Lower lobe of right lung (tissue), 2 donors: ENCODE measurements around the gene SCGB1C2. TPM values are rescaled to one million over a fixed set of nuclear protein-coding genes. Genes with fewer than 3 reads are reported as not detected.
A peak's percentile ranks its signal among the peaks of the same experiment; 100 is the strongest.

ENCODE experiments used
- ATAC-seq, 2 donors: fragments of 200-7000 bp; cut with Tn5 transposase; one replicate each; pipeline ENCODE4 v1.9.1; 2020 to 2022; ENCODE audit warnings: mild to moderate bottlenecking in 2 of 2, moderate library complexity in 2 of 2
- DNase-seq: peaks from one replicate; pipeline ENCODE4 v3.0.0-alpha.2; 2020
- H3K27ac ChIP-seq: fragments of 200-600 bp; one replicate; pipeline ENCODE4 v1.8.0; 2022
- H3K27me3 ChIP-seq: fragments of 200-600 bp; one replicate; pipeline ENCODE4 v1.8.0; 2022; ENCODE audit warnings: low read depth
- H3K36me3 ChIP-seq: fragments of 200-600 bp; one replicate; pipeline ENCODE4 v1.8.0; 2022; ENCODE audit warnings: mild to moderate bottlenecking
- H3K4me1 ChIP-seq: fragments of 200-600 bp; one replicate; pipeline ENCODE4 v1.8.0; 2022
- H3K4me3 ChIP-seq: fragments of 200-600 bp; one replicate; pipeline ENCODE4 v1.8.0; 2022; ENCODE audit warnings: mild to moderate bottlenecking
- H3K9me3 ChIP-seq: fragments of 200-600 bp; one replicate; pipeline ENCODE4 v1.8.0; 2022
- intact Hi-C: fragments of 100-400 bp; cut with DNase I; formaldehyde crosslinking; loops from one replicate; pipeline ENCODE4 v1.11.0; 2022
- total RNA-seq: library from RNA; stranded (reverse); fragmentation: NEBNext Ultra II Directional; extraction: Animal tissue kit (Norgen Biotek cat#: 25700); gene quantifications from one replicate; pipeline ENCODE4 v1.2.1, GENCODE V29; 2021
- TF ChIP-seq, protein P1 (sequence below): fragments of 200-600 bp; IDR thresholded peaks from one replicate; pipeline ENCODE4 v1.8.0; 2022; ENCODE audit warnings: antibody characterized with exemption, mild to moderate bottlenecking
- donor health status: DM: no; HTN: yes; CAD: no; lungs with severe emphysema.

SCGB1C2 gene
- total RNA-seq, 1 donor from 2014 or later, result not detected

DNA sequence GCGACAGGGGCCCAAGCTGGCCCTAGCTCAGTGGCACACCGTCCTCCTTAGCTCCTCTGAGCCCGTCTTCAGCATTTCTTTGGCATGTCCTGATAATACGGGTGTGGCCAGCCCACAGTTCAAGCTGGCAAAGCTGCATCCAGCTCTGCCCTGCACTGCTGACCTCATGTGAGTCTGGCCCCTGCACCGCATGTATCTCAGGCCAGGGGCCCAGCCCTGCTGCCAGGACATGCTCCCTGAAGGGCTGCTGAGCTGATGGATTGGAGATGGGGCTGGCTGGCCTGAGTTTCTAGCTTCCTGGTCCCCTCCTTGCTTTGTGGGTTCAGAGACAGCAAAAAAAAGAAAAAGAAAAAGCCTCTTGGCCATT lies 41.7 kb downstream of the SCGB1C2 start:
- no peak overlapping the region for H3K4me3 ChIP-seq
- TF ChIP-seq, protein P1, sequence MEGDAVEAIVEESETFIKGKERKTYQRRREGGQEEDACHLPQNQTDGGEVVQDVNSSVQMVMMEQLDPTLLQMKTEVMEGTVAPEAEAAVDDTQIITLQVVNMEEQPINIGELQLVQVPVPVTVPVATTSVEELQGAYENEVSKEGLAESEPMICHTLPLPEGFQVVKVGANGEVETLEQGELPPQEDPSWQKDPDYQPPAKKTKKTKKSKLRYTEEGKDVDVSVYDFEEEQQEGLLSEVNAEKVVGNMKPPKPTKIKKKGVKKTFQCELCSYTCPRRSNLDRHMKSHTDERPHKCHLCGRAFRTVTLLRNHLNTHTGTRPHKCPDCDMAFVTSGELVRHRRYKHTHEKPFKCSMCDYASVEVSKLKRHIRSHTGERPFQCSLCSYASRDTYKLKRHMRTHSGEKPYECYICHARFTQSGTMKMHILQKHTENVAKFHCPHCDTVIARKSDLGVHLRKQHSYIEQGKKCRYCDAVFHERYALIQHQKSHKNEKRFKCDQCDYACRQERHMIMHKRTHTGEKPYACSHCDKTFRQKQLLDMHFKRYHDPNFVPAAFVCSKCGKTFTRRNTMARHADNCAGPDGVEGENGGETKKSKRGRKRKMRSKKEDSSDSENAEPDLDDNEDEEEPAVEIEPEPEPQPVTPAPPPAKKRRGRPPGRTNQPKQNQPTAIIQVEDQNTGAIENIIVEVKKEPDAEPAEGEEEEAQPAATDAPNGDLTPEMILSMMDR, result no peak
- peak overlapping the region; percentile 3 for H3K27ac ChIP-seq
- intact Hi-C loops, result no loop called here
- H3K27me3 ChIP-seq, result peaks cover 39% of the 10 kb centered on the region
- no peak for ATAC-seq
- no peaks in the 10 kb centered on the region for H3K9me3 ChIP-seq
- H3K36me3 ChIP-seq, result no peaks in the 10 kb centered on the region
- DNase-seq, result no peak
- H3K4me1 ChIP-seq, result peaks cover 33% of the 10 kb centered on the region

DNA sequence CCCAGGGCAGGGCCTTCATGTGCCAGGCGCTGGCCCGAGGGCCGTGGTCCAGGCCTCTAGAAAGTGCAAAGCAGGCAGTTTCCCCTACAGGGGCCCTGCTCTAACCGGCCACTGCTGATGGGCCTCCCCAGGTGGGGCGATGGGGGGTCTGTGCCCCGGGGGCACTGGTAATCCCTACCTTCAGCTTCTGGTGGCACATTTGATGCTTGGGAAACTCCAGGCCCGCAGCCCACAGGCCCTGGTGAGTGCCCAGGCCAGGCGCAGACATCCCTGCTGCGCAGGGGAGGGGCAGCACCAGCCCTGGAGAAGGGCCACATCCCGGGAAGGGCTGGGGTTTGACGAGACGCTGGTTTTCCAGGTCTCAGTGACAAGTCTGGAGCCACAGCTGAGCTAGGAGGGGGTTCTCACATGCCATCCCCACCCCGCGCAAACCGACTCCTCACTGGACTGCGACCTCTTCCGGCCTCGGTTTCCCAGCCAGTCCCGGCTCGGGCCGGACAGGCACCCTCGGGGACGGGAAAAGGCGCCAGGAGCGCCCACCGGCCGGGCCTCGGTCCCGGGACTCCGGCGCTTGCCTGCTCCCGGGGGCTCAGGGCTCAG lies 42.5 kb downstream of the SCGB1C2 start:
- no peaks in the 10 kb centered on the region for H3K9me3 ChIP-seq
- H3K4me1 ChIP-seq, result peaks cover 33% of the 10 kb centered on the region
- ATAC-seq, result no peak
- H3K27ac ChIP-seq, result peak overlapping the region; percentile 53
- peak overlapping the region; percentile 50 for H3K4me3 ChIP-seq
- no peak for DNase-seq
- peaks cover 39% of the 10 kb centered on the region for H3K27me3 ChIP-seq
- TF ChIP-seq, protein P1, result no peak
- intact Hi-C loops, result no loop called here
- H3K36me3 ChIP-seq, result no peaks in the 10 kb centered on the region

DNA sequence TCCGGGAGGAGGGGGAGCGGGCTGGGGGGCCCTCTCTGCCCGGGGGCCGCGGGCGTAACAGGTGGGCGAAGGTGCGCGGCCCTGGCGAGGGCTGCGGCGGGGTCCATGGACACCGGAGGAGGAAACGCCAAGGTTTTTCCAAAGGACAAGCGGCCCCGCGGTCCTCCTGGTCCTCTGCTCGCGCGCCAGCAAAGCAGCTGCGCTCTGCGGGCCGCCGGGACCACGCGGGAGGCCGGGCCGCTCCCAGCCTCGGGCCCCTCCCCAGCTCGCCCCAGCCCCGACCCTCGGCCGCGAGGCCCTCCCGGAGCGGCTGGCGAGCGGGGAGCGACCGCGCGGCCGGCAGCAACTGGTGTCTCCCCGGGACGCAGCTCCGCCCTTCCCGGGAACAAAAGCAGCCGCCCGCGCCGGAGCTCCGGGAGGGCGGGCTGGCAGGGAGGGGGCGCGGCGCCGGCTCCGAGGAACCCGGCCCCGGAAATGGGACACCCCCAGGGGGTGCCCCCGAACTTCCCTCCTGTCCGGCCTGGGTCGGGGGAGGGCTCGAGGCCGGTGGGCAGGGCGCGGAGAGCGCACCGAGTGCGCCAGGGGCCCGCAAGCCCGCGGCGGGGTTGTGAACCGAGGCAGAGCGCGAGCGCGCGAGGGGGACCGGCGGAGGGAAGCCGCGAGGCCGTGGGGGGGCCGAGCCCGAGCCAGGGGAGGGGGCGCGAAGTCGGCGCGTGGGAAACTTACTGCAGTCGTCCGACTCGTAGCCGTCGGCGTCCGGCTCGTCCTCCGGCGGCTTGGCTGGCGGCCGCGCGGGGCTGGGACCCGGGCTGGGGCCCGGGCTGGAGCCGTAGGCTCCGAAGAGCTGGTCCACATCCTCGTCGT lies 43.2 kb downstream of the SCGB1C2 start:
- Histone ChIP-seq H3K4me1 (peaks cover 33% of the 10 kb centered on the region), H3K4me3 (peak overlapping the region; percentile 50), H3K27ac (peak overlapping the region; percentile 53), H3K36me3 (no peaks in the 10 kb centered on the region), H3K9me3 (no peaks in the 10 kb centered on the region), H3K27me3 (peaks cover 39% of the 10 kb centered on the region)
- ATAC-seq (peak in 1 of 2 donors; percentile 11), DNase-seq (no peak)
- TF ChIP-seq, protein P1, result no peak
- intact Hi-C loops, result no loop called here

DNA sequence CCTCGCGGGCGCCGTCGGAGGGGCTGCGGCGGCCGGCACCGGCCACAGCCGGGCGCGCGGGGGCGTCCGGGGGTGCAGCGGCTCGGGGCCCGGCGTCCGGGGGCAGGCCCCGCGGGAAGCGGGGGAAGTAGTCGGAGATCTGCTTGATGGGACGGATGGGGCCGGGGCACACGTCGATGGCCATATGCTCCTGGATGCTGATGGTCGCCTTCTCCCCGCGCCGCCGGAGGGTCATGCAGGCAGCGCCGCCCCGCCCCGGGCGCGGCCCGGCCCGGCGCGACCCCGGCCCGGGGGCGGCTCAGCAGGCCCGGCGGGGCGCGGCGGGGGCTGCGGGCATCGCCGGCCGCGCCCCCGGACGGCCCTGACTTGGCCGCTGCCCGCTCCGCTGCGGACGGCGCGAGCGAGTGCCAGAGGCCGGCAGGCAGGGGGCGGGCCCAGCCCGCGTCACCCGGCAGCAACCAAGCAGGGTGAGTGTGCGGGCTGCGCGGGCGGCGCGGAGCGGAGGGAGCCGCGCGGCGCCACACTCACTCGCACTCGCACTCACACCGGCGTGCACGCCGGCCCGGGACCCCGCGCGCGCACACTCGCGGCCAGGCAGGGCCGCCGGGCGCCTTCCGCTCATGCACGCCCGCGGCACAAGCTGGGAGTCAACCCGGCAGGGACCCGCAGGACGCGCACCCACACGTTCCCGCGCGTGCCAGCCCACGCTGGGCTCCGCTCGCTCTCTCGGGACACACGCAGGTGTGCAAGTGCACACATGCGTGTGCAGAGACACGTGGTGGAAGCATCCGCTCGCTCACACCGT lies 44.1 kb downstream of the SCGB1C2 start, which contains the start of gene DOC2B:
Gene DOC2B (minus strand): TSS at position 406 of the 805 bp plus-strand sequence. CDS start 171 bp downstream, at position 235.
- Histone ChIP-seq H3K4me3 (peak within 1 kb of the TSS; percentile 50), H3K36me3 (no peaks in the 10 kb centered on the region), H3K27ac (peak within 1 kb of the TSS; percentile 53), H3K4me1 (peaks cover 36% of the 10 kb centered on the region), H3K27me3 (peaks cover 39% of the 10 kb centered on the region), H3K9me3 (no peaks in the 10 kb centered on the region)
- ATAC-seq (peak; percentile 78 to 81), DNase-seq (peak; percentile 68)
- TF ChIP-seq, protein P1, result no peak
- intact Hi-C loops, result no loop called here

DNA sequence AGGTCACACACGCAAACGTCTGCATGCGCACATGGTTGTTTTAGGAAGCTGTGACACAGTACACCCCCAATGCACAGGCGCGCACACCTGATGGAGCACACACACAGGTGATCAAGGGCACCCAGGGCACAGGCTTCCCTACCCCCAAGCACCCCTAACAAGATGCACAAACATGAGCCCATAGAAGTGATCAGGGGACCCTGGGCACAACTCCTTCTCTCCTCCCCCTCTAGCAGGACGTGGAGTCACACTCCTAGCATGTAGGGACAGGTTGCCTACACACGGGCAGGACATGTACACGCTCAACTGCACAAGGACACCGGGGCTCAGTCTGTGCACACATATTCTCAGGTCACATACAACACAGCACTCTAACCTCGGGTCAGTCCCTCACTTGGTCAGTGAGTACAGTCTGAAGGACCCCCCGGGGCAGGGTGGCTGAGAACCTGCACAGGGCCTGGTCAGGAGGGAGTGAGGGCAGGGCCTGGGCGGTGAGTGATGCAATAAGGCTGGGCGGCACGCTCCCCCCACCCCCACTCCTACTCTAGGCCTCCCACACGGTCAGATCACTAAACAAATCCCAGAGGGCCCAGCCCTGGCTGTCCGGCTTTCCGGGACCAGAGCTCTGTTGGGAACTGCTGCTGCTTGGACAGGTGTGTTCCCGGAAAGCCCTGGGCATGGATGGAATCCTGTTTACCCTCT lies 44.8 kb downstream of the SCGB1C2 start:
- Histone ChIP-seq H3K9me3 (no peaks in the 10 kb centered on the region), H3K4me1 (peaks cover 36% of the 10 kb centered on the region), H3K27ac (no peak overlapping the region), H3K4me3 (peak overlapping the region; percentile 44), H3K27me3 (peaks cover 39% of the 10 kb centered on the region), H3K36me3 (no peaks in the 10 kb centered on the region)
- ATAC-seq (peak; percentile 81 to 82), DNase-seq (peak; percentile 75)
- intact Hi-C loops, result no loop called here
- TF ChIP-seq, protein P1, result no peak
